GM12878 (cell line): ENCODE results near the gene SFT2D3. TPM values are rescaled to one million over a fixed set of nuclear protein-coding genes. Genes with fewer than 3 reads are reported as not detected.
A peak's percentile ranks its signal among the peaks of the same experiment; 100 is the strongest.

Source experiments
- BACH1 ChIP-seq: fragments of 450-650 bp; IDR thresholded peaks from 2 replicates; pipeline ENCODE4 v1.6.1; 2017; ENCODE audit warnings: mild to moderate bottlenecking, borderline replicate concordance
- CHD2 ChIP-seq: IDR thresholded peaks from 2 replicates; pipeline ENCODE4 v1.6.1; 2011; ENCODE audit warnings: low read depth, low read length, improper control_type of control experiment, borderline replicate concordance
- CHD4 ChIP-seq: fragments of 200-600 bp; sonication (generic); IDR thresholded peaks from 2 replicates; pipeline ENCODE4 v1.6.1; 2016; ENCODE audit warnings: mild to moderate bottlenecking
- DPF2 ChIP-seq: fragments of 450-650 bp; IDR thresholded peaks from 2 replicates; pipeline ENCODE4 v1.6.1; 2017; ENCODE audit warnings: mild to moderate bottlenecking
- EED ChIP-seq: sonication (generic); IDR thresholded peaks from 2 replicates; pipeline ENCODE4 v1.6.1; 2016; ENCODE audit warnings: antibody characterized with exemption, low read depth
- ELK1 ChIP-seq: IDR thresholded peaks from 2 replicates; pipeline ENCODE4 v1.6.1; 2012; ENCODE audit warnings: low read depth, low read length, improper control_type of control experiment
- GABPA ChIP-seq: IDR thresholded peaks from 2 replicates; pipeline ENCODE4 v1.6.1; 2014; ENCODE audit warnings: antibody characterized with exemption, low read depth, mild to moderate bottlenecking, inconsistent platforms
- IKZF2 ChIP-seq, 2 experiments: fragments of 450-650 bp; IDR thresholded peaks; 2 replicates each; pipeline ENCODE4 v1.6.1; 2017; ENCODE audit warnings: mild to moderate bottlenecking in 2 of 2, moderate library complexity in 2 of 2
- JUND ChIP-seq: IDR thresholded peaks from 2 replicates; pipeline ENCODE4 v1.6.1; 2012; ENCODE audit warnings: low read depth, mild to moderate bottlenecking, low read length, improper control_type of control experiment, moderate library complexity
- KAT2A ChIP-seq: conservative IDR thresholded peaks from 2 replicates; pipeline ENCODE4 v1.6.1; 2011; ENCODE audit warnings: low read depth, low read length; ENCODE audit not compliant: control insufficient read depth
- KDM1A ChIP-seq: fragments of 200-600 bp; sonication (generic); IDR thresholded peaks from 2 replicates; pipeline ENCODE4 v1.6.1; 2016; ENCODE audit warnings: borderline replicate concordance
- LARP7 ChIP-seq: fragments of 450-650 bp; IDR thresholded peaks from 2 replicates; pipeline ENCODE4 v1.6.1; 2017; ENCODE audit warnings: mild to moderate bottlenecking
- MEF2A ChIP-seq: IDR thresholded peaks from 2 replicates; pipeline ENCODE4 v1.6.1; 2011; ENCODE audit warnings: low read depth, mild to moderate bottlenecking, low read length, moderate library complexity; ENCODE audit not compliant: insufficient read depth
- MYB ChIP-seq: fragments of 150-350 bp; IDR thresholded peaks from 2 replicates; pipeline ENCODE4 v1.6.1; 2014; ENCODE audit warnings: mild to moderate bottlenecking, low read depth, low read length, borderline replicate concordance
- MYC ChIP-seq: IDR thresholded peaks from 2 replicates; pipeline ENCODE4 v1.6.1; 2011; ENCODE audit warnings: mild to moderate bottlenecking, low read length, moderate library complexity, inconsistent platforms; ENCODE audit not compliant: insufficient read depth, insufficient replicate concordance, insufficient read length, severe bottlenecking
- NFYA ChIP-seq: IDR thresholded peaks from 2 replicates; pipeline ENCODE4 v1.6.1; 2011; ENCODE audit warnings: low read depth, mild to moderate bottlenecking, low read length, improper control_type of control experiment, borderline replicate concordance
- NFYB ChIP-seq: IDR thresholded peaks from 2 replicates; pipeline ENCODE4 v1.6.1; 2011; ENCODE audit warnings: low read depth, mild to moderate bottlenecking, low read length, improper control_type of control experiment, moderate library complexity; ENCODE audit not compliant: insufficient read depth
- PAX8 ChIP-seq: fragments of 450-650 bp; IDR thresholded peaks from 2 replicates; pipeline ENCODE4 v1.6.1; 2017; ENCODE audit warnings: mild to moderate bottlenecking, moderate library complexity
- POLR2AphosphoS2 ChIP-seq: IDR thresholded peaks from 2 replicates; pipeline ENCODE4 v1.6.1; 2011; ENCODE audit warnings: low read depth, mild to moderate bottlenecking, low read length, improper control_type of control experiment, moderate library complexity
- POLR2AphosphoS5 ChIP-seq: IDR thresholded peaks from 2 replicates; pipeline ENCODE4 v1.6.1; 2011; ENCODE audit warnings: mild to moderate bottlenecking, low read length, inconsistent platforms
- POU2F2 ChIP-seq: IDR thresholded peaks from 3 replicates; pipeline ENCODE4 v1.6.1; 2011; ENCODE audit warnings: low read depth, mild to moderate bottlenecking, low read length, borderline replicate concordance
- RB1 ChIP-seq: fragments of 450-650 bp; formaldehyde crosslinking; IDR thresholded peaks from 2 replicates; pipeline ENCODE4 v1.6.1; 2017; ENCODE audit warnings: mild to moderate bottlenecking, borderline replicate concordance
- RBBP5 ChIP-seq: fragments of 200-600 bp; sonication (generic); conservative IDR thresholded peaks from 2 replicates; pipeline ENCODE4 v1.6.1; 2016
- SMAD1 ChIP-seq: fragments of 450-650 bp; IDR thresholded peaks from 2 replicates; pipeline ENCODE4 v1.6.1; 2018; ENCODE audit warnings: mild to moderate bottlenecking, low read depth; ENCODE audit not compliant: partially characterized antibody
- SMAD5 ChIP-seq: IDR thresholded peaks from 2 replicates; pipeline ENCODE4 v1.6.1; 2016; ENCODE audit warnings: antibody characterized with exemption, low read depth
- SMC3 ChIP-seq: IDR thresholded peaks from 2 replicates; pipeline ENCODE4 v1.6.1; 2011; ENCODE audit warnings: low read length, improper control_type of control experiment, borderline replicate concordance
- SP1 ChIP-seq: IDR thresholded peaks from one replicate; pipeline ENCODE4 v1.6.1; 2011; ENCODE audit warnings: low read depth, low read length
- SUPT20H ChIP-seq: IDR thresholded peaks from 2 replicates; pipeline ENCODE4 v1.6.1; 2011; ENCODE audit warnings: low read depth, mild to moderate bottlenecking, low read length, moderate library complexity, borderline replicate concordance; ENCODE audit not compliant: control insufficient read depth
- TARDBP ChIP-seq: IDR thresholded peaks from 2 replicates; pipeline ENCODE4 v1.6.1; 2016; ENCODE audit warnings: borderline replicate concordance
- ZNF274 ChIP-seq: IDR thresholded peaks from one replicate; pipeline ENCODE4 v1.8.0; 2011; ENCODE audit not compliant: insufficient read length, insufficient read depth
- polyA plus RNA-seq, 11 experiments: library from polyadenylated mRNA; depleted of rRNA in 4 of 11; unstranded in 6 of 11; stranded (reverse) in 5 of 11; fragments of >200 nt; fragmentation: Nextera tagmentation in 4 of 11; fragmentation: Illumina TruSeq in 1 of 11; extraction: Ambion mirVana in 4 of 11; extraction: Trizol in 1 of 11; gene quantifications; 1 replicate in 1 of 11; 2 replicates in 10 of 11; pipeline versions ENCODE4 v1.2.1 to v1.2.3, GENCODE V29; 2011 to 2016; ENCODE audit warnings: inconsistent platforms in 2 of 11, missing spikeins in 2 of 11, low read depth in 1 of 11
- total RNA-seq, 4 experiments: library from RNA; depleted of rRNA in 3 of 4; stranded (reverse); fragments of >200 nt in 3 of 4; fragmentation: Illumina TruSeq in 1 of 4; extraction: Trizol in 1 of 4; gene quantifications; 2 replicates each; pipeline versions ENCODE4 v1.2.1 to v1.2.3, GENCODE V29; 2013 to 2021
- TF ChIP-seq, protein P1 (sequence below), 3 experiments: IDR thresholded peaks in 2 of 3; conservative IDR thresholded peaks in 1 of 3; 2 replicates each; pipeline ENCODE4 v1.5.1; 2011; ENCODE audit warnings: low read depth in 3 of 3, low read length in 3 of 3, mild to moderate bottlenecking in 3 of 3, control low read depth in 2 of 3, moderate library complexity in 2 of 3, inconsistent platforms in 1 of 3, mixed read lengths in 1 of 3; ENCODE audit not compliant: control insufficient read depth in 2 of 3, insufficient read depth in 1 of 3; ENCODE audit errors: extremely low read depth in 1 of 3

Gene SFT2D3
- total and polyA plus RNA-seq, 10 of the 15 experiments (the other 5 are each of a cell fraction or from before 2014, with no cell fraction given): 4.2 to 8.4 (median 6.6) TPM; not detected in 4

- no peak for TF ChIP-seq SMC3
- no peak for TF ChIP-seq NFYB
- no peak for TF ChIP-seq PAX8
- no peak for TF ChIP-seq SMAD1
- TF ChIP-seq POLR2AphosphoS5: peak; percentile 64; the same call in 1 of the 2 replicates
- peak; percentile 96; the same call in 1 of the 2 replicates for TF ChIP-seq RB1
- TF ChIP-seq BACH1: no peak; the same call in 1 of the 2 replicates
- TF ChIP-seq NFYA: no peak
- TF ChIP-seq IKZF2 (IDR thresholded peaks at IDR 0.05): no peak
- peak; percentile 28; the same call in 1 of the 2 replicates for TF ChIP-seq POLR2AphosphoS2
- no peak for TF ChIP-seq CHD4
- TF ChIP-seq RBBP5: no peak
- TF ChIP-seq, protein P1, sequence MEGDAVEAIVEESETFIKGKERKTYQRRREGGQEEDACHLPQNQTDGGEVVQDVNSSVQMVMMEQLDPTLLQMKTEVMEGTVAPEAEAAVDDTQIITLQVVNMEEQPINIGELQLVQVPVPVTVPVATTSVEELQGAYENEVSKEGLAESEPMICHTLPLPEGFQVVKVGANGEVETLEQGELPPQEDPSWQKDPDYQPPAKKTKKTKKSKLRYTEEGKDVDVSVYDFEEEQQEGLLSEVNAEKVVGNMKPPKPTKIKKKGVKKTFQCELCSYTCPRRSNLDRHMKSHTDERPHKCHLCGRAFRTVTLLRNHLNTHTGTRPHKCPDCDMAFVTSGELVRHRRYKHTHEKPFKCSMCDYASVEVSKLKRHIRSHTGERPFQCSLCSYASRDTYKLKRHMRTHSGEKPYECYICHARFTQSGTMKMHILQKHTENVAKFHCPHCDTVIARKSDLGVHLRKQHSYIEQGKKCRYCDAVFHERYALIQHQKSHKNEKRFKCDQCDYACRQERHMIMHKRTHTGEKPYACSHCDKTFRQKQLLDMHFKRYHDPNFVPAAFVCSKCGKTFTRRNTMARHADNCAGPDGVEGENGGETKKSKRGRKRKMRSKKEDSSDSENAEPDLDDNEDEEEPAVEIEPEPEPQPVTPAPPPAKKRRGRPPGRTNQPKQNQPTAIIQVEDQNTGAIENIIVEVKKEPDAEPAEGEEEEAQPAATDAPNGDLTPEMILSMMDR (IDR thresholded peaks at IDR 0.05 in 2 of 3, conservative IDR thresholded peaks at IDR 0.05 in 1 of 3; ENCODE audit: control insufficient read depth in 2 of 3, extremely low read depth in 1 of 3, insufficient read depth in 1 of 3, low read depth in 3 of 3, low read length in 3 of 3): peak in 2 of 3 experiments; percentile 16 to 30; a peak in 1 of 6 replicates
- TF ChIP-seq DPF2: peak; percentile 87
- no peak for TF ChIP-seq EED
- no peak for TF ChIP-seq MYB
- TF ChIP-seq CHD2: 0 out of 2 replicates have a peak, but pooled peaks have one; percentile 23
- TF ChIP-seq MEF2A: 0 out of 2 replicates have a peak, but pooled peaks have one; percentile 15
- TF ChIP-seq KDM1A: no peak
- peak; percentile 100 for TF ChIP-seq LARP7
- TF ChIP-seq ELK1: no peak
- 0 out of 2 replicates have a peak, but pooled peaks have one; percentile 65 for TF ChIP-seq TARDBP
- TF ChIP-seq JUND: no peak
- TF ChIP-seq POU2F2: peak; percentile 11; the same call in 1 of the 3 replicates
- no peak for TF ChIP-seq KAT2A
- TF ChIP-seq MYC: peak; percentile 77
- TF ChIP-seq SUPT20H: no peak
- no peak for TF ChIP-seq GABPA
- TF ChIP-seq SMAD5: no peak
- no peak for TF ChIP-seq SP1
- no peak for TF ChIP-seq ZNF274
These were observed 526 bp downstream of the SFT2D3 start (continued) for GRCh38 chr2:127701651-127702394.
